Activated gamma-delta T cell treated with Interleukin-2 at 50 U/mL for 16 hours (primary cell): Measurements from ENCODE around the gene ZNF593.

Experiments
- DNase-seq: peaks from one replicate; pipeline ENCODE4 v3.0.0-alpha.2; 2020

Gene ZNF593

DNA sequence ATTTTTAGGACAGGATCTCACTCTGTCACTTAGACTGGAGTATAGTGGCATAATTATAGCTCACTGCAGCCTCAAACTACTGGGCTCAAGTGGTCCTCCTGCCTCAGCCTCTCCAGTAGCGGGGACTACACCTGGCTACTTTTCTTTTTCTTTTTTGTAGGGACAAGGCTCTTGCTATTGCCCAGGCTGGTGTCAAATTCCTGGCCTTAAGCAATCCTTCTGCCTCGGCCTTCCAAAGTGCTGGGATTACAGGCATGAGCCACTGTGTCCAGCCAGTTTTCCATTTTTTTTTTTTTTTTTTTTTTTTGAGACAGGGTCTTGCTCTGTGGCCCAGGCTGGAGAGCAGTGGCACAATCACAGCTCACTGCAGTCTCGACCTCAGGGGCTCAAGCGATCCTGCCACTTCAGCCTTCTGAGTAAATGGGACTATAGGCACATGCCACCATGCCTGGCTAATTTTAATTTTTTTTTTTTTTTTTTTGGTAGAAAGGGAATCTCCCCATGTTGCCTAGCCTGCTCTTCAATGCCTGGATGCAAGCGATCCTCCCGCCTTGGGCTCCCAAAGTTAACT, 43.7 kb downstream of the ZNF593 start:
- no peak for DNase-seq

DNA sequence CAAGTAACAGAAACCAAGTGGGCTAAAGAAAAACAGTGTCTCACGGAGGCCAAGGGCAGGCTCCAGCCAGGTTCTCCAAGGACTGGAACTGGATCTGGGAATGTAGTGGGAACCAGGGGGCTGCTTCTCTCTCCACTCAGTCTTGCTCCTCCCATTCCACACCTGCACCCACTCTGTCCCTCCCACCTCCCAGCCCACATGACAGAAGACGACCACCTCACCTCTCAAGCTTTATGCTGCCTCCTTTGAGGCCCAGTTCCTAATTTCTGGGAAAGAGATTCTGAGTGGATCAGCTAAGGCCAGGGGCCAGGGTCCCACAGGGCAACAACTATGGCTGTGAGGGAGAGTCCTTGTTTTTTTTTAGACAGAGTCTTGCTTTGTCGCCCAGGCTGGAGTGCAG, 45.5 kb downstream of the ZNF593 start:
- DNase-seq, result no peak

DNA sequence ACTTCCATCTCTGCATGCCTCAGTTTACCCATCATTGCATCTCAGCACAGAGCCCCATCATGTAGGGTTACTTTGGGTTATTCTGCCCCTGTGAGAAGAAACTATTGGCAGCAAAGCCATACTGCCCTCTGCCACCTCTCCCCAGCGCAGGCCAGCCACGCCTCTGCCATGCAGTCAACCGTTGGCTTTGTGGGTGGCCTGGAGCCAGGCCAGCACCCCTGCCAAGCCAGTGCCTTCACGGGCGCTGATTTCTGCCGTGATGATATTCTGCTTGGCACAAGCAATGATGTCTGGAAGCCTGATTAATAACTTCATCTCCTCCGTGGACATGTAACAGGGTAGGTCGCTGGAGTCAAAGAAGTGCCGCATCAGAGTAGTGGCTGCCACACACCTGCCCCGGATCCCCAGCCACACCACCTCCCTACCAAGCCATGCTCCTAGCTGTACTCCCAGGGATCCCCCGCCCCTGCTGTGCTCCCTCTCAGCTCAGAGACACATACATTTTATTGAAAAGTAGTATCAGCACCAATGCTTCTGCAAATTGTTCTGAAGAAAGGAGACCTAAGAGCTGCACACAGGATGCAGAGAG, 49.3 kb downstream of the ZNF593 start:
- DNase-seq, result no peak
